Measurements from ENCODE around the gene NDST1. TPM values are rescaled to one million over a fixed set of nuclear protein-coding genes. Genes with fewer than 3 reads are reported as not detected.

The NDST1 gene
- total and polyA plus RNA-seq, 10 of the 15 experiments (the other 5 are each of a cell fraction or from before 2014, with no cell fraction given) = 0.20 to 53.5 (median 12.9) TPM

DNA sequence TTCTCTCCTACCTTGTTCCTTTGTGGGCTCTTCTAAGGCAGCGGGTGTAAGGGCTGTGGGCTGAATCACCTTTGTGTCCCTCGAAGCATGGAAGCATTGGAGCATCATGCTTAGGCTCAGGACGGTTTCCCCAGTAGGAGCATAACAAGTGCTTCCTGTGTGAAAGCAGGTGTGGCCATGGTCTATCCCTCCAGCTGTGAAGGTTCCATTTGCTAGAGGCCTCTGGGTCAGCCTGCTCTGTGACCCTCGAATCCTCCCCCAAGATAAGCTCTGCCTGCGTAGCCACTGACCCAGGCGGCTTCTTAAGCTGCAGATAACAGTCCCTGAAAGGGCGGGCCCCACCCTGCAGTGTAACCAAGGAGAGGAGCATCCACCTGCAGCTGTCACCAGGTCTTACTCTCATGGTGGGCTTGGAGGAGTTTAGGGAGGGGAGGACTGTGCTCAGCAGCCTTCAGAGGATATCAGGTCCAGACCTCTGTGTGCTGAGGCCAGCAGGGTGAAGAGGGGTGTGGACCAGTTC lies 8.4 kb upstream of the NDST1 start:
- Histone ChIP-seq H3K4me3 (no peak overlapping the region), H4K20me1 (ENCODE audit: control insufficient read depth, insufficient read depth) (peaks cover 3% of the 10 kb centered on the region; the same call in 1 of the 2 replicates), H3K9ac (ENCODE audit: control insufficient read depth, insufficient read depth, low read length) (no peak overlapping the region), H3K4me1 (ENCODE audit: control insufficient read depth, insufficient read depth, low read length) (no peaks in the 10 kb centered on the region), H2AFZ (ENCODE audit: control insufficient read depth, low read depth, low read length) (no peak overlapping the region), H3K27ac (ENCODE audit: control insufficient read depth, insufficient read depth) (no peak overlapping the region), H3K9me3 (replicated peaks; ENCODE audit: control insufficient read depth, insufficient read depth, low read length) (no peaks in the 10 kb centered on the region), H3K27me3 (replicated peaks in 1 of 2; ENCODE audit: control insufficient read depth in 2 of 2, insufficient read depth in 2 of 2, low read length in 1 of 2) (no peaks in the 10 kb centered on the region), H3K36me3 (ENCODE audit: control insufficient read depth in 2 of 2, insufficient read depth in 2 of 2, low read length in 1 of 2) (peaks cover 7 to 18% of the 10 kb centered on the region in 2 experiments; a peak in 3 of 4 replicates), H3K79me2 (ENCODE audit: control insufficient read depth, insufficient read depth, low read length) (peaks cover 11% of the 10 kb centered on the region), H3K4me2 (ENCODE audit: control insufficient read depth, insufficient read depth) (no peak overlapping the region)
- ChIA-PET CTCF (interaction anchor here (0.7 to 2.6 kb wide), 3 partner anchors 10 to 101 kb away, joined by 3 to 11 read pairs (median 3); no protein-coding TSS in a partner anchor), RAD21 (ENCODE audit: unreplicated experiment) (interaction anchor here (1.1 to 1.4 kb wide), 2 partner anchors 9 to 40 kb away, joined by 3 to 9 read pairs; no protein-coding TSS in a partner anchor), SMC1A (ENCODE audit: uncharacterized antibody, unreplicated experiment) (interaction anchor here (0.7 to 2.7 kb wide), 5 partner anchors 10 to 156 kb away, joined by 3 to 15 read pairs (median 4); no protein-coding TSS in a partner anchor), POLR2A (interaction anchor here (0.6 to 1.8 kb wide), 3 partner anchors 10 to 12 kb away, joined by 3 to 7 read pairs (median 6); no protein-coding TSS in a partner anchor)
- in situ Hi-C loops (cut with MboI) = no loop called here
- ATAC-seq (peak; percentile 74), DNase-seq (ENCODE audit: low read depth, low spot score) (no peak), FAIRE-seq (no peak)
- TF ChIP-seq NR2F1 (conservative IDR thresholded peaks at IDR 0.05) (no peak), TCF12 (IDR thresholded peaks at IDR 0.05; ENCODE audit: low read depth, low read length) (no peak), EED (IDR thresholded peaks at IDR 0.05; ENCODE audit: low read depth) (no peak), EZH2 (IDR thresholded peaks at IDR 0.05; ENCODE audit: borderline replicate concordance, control insufficient read depth, low read depth, low read length) (no peak), ZNF217 (IDR thresholded peaks at IDR 0.05) (no peak), ZNF592 (IDR thresholded peaks at IDR 0.05) (no peak), SPI1 (IDR thresholded peaks at IDR 0.05; ENCODE audit: borderline replicate concordance, insufficient read depth, low read depth, low read length) (no peak), SREBF2 (IDR thresholded peaks at IDR 0.05; ENCODE audit: low read length) (no peak), USF2 (IDR thresholded peaks at IDR 0.05; ENCODE audit: borderline replicate concordance, low read depth, low read length) (no peak), ZBTB33 (IDR thresholded peaks at IDR 0.05) (no peak), FOXM1 (IDR thresholded peaks at IDR 0.05; ENCODE audit: low read depth, low read length) (no peak), BMI1 (IDR thresholded peaks at IDR 0.05; ENCODE audit: borderline replicate concordance) (no peak), HDAC2 (IDR thresholded peaks at IDR 0.05) (no peak)
- 47% methylated on average over 7 of the region's 7 CpGs for WGBS (ENCODE audit: insufficient coverage, insufficient replicate concordance, low lambda C conversion rate, missing lambda C conversion rate)
- intact Hi-C loops (cut with micrococcal nuclease; ENCODE audit: unreplicated experiment) = no loop called here
- no TSS peak for BruUV-seq (replicated peaks)

Data from GM12878 (cell line).